OCI-LY3 (cell line): ENCODE results near the gene TYRO3.
A peak's percentile ranks its signal among the peaks of the same experiment; 100 is the strongest.

ENCODE experiments used
- H2AFZ ChIP-seq: fragments of 200-600, 300-600 bp; shearing (Covaris generic); 2 replicates; pipeline ENCODE4 v1.6.0; 2014; ENCODE audit warnings: antibody characterized with exemption, low read depth, low read length
- H3K27ac ChIP-seq: fragments of 200-600, 300-600 bp; sonication (generic); 2 replicates; pipeline ENCODE4 v1.5.1; 2014; ENCODE audit warnings: mild to moderate bottlenecking, low read length, moderate library complexity, mixed read lengths
- H3K27me3 ChIP-seq: fragments of 200-600, 300-600 bp; sonication (generic); 2 replicates; pipeline ENCODE4 v1.6.1; 2014; ENCODE audit warnings: low read depth, low read length, mixed read lengths
- H3K36me3 ChIP-seq: fragments of 200-600, 300-600 bp; sonication (generic); replicated peaks from 2 replicates; pipeline ENCODE3; 2014; ENCODE audit warnings: low read depth, low read length, mixed read lengths
- H3K4me1 ChIP-seq: fragments of 300-600, 200-600 bp; sonication (generic); 2 replicates; pipeline ENCODE4 v1.6.1; 2014; ENCODE audit warnings: low read length, mixed read lengths
- H3K4me2 ChIP-seq: fragments of 200-600, 300-600 bp; sonication (generic); 2 replicates; pipeline ENCODE4 v1.6.1; 2014; ENCODE audit warnings: low read length, mixed read lengths
- H3K4me3 ChIP-seq: fragments of 300-600, 200-600 bp; sonication (generic); 2 replicates; pipeline ENCODE4 v1.5.1; 2014; ENCODE audit warnings: antibody characterized with exemption, mild to moderate bottlenecking, low read length, moderate library complexity
- H3K79me2 ChIP-seq: fragments of 300-600, 200-600 bp; shearing (Covaris generic); 2 replicates; pipeline ENCODE4 v1.6.1; 2014; ENCODE audit warnings: mild to moderate bottlenecking, low read length, mixed read lengths
- H3K9ac ChIP-seq: fragments of 300-600, 200-600 bp; shearing (Covaris generic); 2 replicates; pipeline ENCODE4 v1.6.0; 2014; ENCODE audit warnings: mild to moderate bottlenecking, low read length, moderate library complexity
- H3K9me3 ChIP-seq: fragments of 200-600, 300-600 bp; shearing (Covaris generic); 2 replicates; pipeline ENCODE4 v1.6.1; 2014; ENCODE audit warnings: low read length, mixed read lengths; ENCODE audit not compliant: insufficient read depth
- H4K20me1 ChIP-seq: fragments of 200-600, 300-600 bp; sonication (generic); 2 replicates; pipeline ENCODE4 v1.6.1; 2016; ENCODE audit warnings: low read length, mixed read lengths; ENCODE audit not compliant: insufficient read depth
- CTCF ChIP-seq: fragments of 200-600, 300-600 bp; sonication (generic); IDR thresholded peaks from 2 replicates; pipeline ENCODE4 v1.5.1; 2014; ENCODE audit warnings: antibody characterized with exemption, low read length, low read depth
- EZH2phosphoT487 ChIP-seq: fragments of 200-600 bp; shearing (Covaris generic); IDR thresholded peaks from 2 replicates; pipeline ENCODE4 v1.6.1; 2018; ENCODE audit warnings: antibody characterized with exemption, mixed run types, low read depth

Gene TYRO3

DNA sequence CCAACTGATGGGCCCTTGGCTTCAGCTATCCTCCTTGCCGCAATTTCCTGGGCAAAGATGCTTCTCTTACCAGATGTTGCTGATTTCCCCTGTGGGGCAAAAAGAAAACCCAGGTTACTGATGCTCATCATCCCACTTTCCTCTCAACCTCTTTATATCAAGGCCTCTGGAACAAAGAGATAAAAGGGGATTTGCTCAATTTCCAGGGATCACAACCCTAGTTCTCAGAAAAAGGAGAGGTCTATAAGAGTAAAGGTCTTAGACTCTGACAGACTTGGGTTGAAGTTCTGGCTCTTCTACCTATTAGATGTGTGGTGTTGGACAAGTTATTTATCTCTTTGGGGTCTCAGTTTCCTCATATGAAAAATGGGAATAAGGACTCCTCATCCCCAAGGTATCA, 23.5 kb upstream of the TYRO3 start:
- Histone ChIP-seq H3K36me3 (peaks cover 19% of the 10 kb centered on the region), H3K4me1 (no peaks in the 10 kb centered on the region), H3K9me3 (no peaks in the 10 kb centered on the region), H3K27me3 (no peaks in the 10 kb centered on the region), H3K9ac (no peak overlapping the region), H3K79me2 (no peaks in the 10 kb centered on the region), H3K4me2 (no peak overlapping the region), H3K4me3 (no peak overlapping the region), H4K20me1 (no peaks in the 10 kb centered on the region), H2AFZ (no peak overlapping the region), H3K27ac (no peak overlapping the region)
- TF ChIP-seq CTCF (no peak), EZH2phosphoT487 (no peak)

DNA sequence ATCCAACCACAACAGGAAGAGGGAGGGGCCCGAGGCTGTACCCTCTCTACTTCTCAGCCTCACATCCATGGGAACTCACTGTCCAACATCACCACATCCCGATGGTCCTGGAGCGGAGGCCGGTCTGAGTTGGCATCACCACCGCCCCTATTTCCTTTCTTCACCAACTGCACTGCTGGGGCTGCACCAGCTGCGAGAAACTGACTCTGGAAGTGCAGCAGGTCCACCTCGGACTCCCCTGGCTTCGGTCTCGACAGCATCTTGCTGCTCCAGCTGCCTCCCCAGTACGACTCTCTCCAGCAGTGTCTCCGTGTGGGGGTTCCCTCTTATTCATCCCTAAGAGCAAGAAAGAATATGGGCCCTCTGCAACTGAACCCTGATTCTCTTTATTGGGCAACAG, 22.1 kb upstream of the TYRO3 start:
- Histone ChIP-seq H3K9ac (no peak overlapping the region), H2AFZ (no peak overlapping the region), H3K4me3 (no peak overlapping the region), H3K27ac (no peak overlapping the region), H3K4me1 (no peaks in the 10 kb centered on the region), H4K20me1 (no peaks in the 10 kb centered on the region), H3K4me2 (no peak overlapping the region), H3K27me3 (no peaks in the 10 kb centered on the region), H3K9me3 (no peaks in the 10 kb centered on the region), H3K79me2 (no peaks in the 10 kb centered on the region), H3K36me3 (peaks cover 16% of the 10 kb centered on the region)
- TF ChIP-seq CTCF (no peak), EZH2phosphoT487 (no peak)

GRCh38 chr15:41543521-41543870, 15.5 kb upstream of the TYRO3 start:
- Histone ChIP-seq H3K27ac (no peak overlapping the region), H2AFZ (peak overlapping the region; percentile 40), H4K20me1 (no peaks in the 10 kb centered on the region), H3K79me2 (peaks cover 17% of the 10 kb centered on the region), H3K27me3 (no peaks in the 10 kb centered on the region), H3K4me2 (peak overlapping the region; percentile 65), H3K4me1 (peaks cover 9% of the 10 kb centered on the region; the same call in 1 of the 2 replicates), H3K9ac (peak overlapping the region; percentile 73), H3K9me3 (no peaks in the 10 kb centered on the region), H3K4me3 (peak overlapping the region; percentile 91), H3K36me3 (no peaks in the 10 kb centered on the region)
- TF ChIP-seq CTCF (no peak), EZH2phosphoT487 (no peak)

DNA sequence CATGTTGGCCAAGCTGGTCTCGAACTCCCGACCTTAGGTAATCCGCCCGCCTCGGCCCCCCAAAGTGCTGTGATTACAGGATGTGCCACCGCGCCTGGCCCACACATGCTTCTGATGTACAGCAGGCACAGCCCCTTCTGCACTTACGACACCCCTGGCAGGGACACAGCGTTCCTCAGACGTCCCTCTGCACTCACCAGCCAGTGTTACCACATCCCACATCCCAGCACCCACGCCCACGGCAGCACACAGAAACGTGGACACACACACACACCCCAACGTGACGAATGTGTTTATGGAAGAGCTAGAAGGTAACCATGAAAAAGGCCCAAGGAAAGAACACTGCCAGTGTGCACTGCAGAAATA, 14.4 kb upstream of the TYRO3 start:
- no peaks in the 10 kb centered on the region for H4K20me1 ChIP-seq
- no peaks in the 10 kb centered on the region for H3K36me3 ChIP-seq
- H3K9ac ChIP-seq: peak overlapping the region; percentile 73; the same call in 1 of the 2 replicates
- H3K4me2 ChIP-seq: peak overlapping the region; percentile 65
- H3K4me3 ChIP-seq: peak overlapping the region; percentile 91
- H3K4me1 ChIP-seq: peaks cover 9% of the 10 kb centered on the region; the same call in 1 of the 2 replicates
- no peaks in the 10 kb centered on the region for H3K27me3 ChIP-seq
- TF ChIP-seq CTCF (no peak), EZH2phosphoT487 (no peak)
- no peak overlapping the region for H3K27ac ChIP-seq
- no peak overlapping the region for H2AFZ ChIP-seq
- H3K9me3 ChIP-seq: no peaks in the 10 kb centered on the region
- H3K79me2 ChIP-seq: peaks cover 17% of the 10 kb centered on the region
